Measurements from ENCODE around the gene LMF1.

- TF ChIP-seq CTCF (IDR thresholded peaks at IDR 0.05) (no peak), POLR2A (IDR thresholded peaks at IDR 0.05) (no peak)
Measured at GRCh38 chr16:984736-985636, 14.2 kb upstream of the LMF1 start.
